UCSD-AML1 (cell line): ENCODE measurements around the gene EXOSC3.
"Not testable (repeated sequence)": the region's sequence is repeated elsewhere in the genome, so short reads cannot be mapped to it uniquely, and the experiment has no call there.

Experiments
- DNase-seq: peaks from one replicate; lab custom pipeline; 2025; ENCODE audit not compliant: unreplicated experiment; lab: John Stamatoyannopoulos, UW

Gene EXOSC3

DNA sequence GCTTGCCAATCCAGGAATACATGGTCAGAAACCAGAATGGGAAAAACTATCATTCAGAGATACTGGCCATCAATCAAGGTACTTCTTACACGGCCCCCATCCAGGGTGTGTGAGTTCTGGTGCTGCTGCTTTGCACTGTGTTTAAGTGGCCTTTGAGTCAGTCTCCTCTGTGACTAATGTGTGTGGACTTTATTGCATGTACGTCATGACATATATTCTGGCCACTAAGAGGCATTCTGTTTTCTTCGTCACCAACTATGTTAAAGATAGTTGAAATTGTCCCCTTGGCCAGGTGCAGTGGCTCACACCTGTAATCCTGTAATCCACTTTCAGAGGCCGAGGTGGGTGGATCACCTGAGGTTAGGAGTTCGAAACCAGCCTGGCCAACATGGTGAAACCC lies 8.5 kb downstream of the EXOSC3 start:
- no peak for DNase-seq

DNA sequence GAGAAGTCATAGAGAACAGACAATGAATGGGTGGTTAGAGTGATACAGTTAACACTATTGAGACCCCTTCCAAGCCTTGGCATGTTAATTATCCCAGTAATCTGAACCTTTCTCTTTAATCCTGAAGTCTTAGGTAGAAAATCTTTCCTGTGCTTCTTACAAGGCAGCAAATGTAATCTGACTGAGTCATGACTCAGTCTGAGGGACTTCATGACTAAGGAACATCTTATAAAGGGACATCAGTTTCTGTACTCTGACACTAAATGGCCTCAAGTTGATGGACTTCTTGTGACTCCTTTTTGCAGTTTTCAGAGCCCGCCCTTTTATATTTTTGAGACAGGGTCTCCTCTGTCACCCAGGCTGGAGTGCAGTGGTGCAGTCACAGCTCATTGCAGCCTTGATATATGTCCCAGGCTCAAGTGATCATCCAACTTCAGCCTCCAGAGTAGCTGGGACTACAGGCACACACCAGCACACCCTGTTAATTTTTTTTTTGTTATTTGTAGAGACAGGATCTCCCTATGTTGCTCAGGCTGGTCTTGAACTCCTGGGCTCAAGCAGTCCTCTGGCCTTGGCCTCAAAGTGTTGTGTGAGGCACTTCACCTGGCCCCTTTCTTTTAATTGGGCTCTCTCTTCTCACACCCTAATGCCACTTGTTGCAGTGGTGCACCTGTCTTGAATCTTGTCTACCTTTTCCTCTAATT lies 9.5 kb downstream of the EXOSC3 start:
- DNase-seq: no peak

DNA sequence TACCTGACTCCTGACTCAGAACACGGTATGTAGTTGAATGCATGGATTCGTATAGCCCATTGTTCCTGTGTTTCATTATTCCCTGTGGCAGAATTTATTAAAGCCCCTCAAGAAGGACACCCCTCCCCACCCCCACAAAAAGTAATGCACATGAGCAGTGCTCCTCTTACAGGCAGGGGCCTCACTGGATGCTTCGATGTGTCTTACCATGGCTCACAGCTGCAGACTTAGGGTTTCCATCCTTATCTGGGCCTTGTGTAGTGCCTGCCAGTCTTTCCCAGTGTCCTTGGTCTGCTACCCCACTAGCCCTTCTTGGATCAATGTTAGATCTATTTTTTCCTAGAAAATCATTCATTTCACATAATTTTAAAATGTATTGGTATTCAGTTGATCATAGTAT lies 14.9 kb downstream of the EXOSC3 start:
- no peak for DNase-seq

DNA sequence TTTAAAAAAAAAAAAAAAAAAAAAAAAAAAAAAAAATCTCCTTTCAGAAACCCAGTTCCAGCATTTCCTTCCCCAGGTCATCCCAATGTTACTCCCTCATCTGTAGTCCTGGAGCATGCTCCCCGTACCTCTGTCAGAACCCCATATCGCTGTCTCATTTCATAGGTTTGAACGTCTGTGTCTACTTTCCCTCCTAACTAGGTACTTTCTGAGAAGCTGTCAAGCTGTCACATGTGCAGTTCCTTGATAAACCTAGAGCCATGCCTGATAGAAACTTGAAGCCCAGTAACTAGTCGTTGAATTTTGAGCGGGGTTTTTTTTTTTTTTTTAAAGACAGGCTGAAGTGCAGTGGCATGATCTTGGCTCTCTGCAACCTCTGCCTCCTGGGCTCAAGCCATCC lies 15.6 kb downstream of the EXOSC3 start:
- no peak for DNase-seq

DNA sequence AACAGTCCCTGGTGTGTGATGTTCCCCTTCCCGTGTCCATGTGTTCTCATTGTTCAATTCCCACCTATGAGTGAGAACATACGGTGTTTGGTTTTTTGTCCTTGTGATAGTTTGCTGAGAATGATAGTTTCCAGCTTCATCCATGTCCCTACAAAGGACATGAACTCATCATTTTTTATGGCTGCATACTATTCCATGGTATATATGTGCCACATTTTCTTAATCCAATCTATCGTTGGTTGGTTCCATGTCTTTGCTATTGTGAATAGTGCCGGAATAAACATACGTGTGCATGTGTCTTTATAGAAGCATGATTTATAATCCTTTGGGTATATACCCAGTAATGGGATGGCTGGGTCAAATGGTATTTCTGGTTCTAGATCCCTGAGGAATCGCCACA lies 19.6 kb downstream of the EXOSC3 start:
- not testable (repeated sequence) for DNase-seq

DNA sequence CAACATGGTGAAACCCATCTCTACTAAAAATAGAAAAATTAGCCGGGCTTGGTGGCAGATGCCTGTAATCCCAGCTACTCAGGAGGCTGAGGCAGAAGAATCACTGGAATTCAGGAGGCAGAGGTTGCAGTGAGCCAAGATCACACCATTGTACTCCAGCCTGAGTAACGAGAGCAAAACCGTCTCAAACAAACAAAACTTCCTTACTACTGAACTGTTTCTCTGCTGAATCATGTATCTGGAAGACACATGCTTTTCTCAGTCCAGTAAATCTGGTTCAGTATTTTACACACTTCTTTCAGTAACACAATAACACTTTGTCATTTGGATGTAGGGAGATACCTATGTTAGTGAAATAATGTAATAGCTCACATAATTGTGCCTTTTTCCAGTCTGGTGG lies 23.4 kb downstream of the EXOSC3 start:
- DNase-seq: no peak

DNA sequence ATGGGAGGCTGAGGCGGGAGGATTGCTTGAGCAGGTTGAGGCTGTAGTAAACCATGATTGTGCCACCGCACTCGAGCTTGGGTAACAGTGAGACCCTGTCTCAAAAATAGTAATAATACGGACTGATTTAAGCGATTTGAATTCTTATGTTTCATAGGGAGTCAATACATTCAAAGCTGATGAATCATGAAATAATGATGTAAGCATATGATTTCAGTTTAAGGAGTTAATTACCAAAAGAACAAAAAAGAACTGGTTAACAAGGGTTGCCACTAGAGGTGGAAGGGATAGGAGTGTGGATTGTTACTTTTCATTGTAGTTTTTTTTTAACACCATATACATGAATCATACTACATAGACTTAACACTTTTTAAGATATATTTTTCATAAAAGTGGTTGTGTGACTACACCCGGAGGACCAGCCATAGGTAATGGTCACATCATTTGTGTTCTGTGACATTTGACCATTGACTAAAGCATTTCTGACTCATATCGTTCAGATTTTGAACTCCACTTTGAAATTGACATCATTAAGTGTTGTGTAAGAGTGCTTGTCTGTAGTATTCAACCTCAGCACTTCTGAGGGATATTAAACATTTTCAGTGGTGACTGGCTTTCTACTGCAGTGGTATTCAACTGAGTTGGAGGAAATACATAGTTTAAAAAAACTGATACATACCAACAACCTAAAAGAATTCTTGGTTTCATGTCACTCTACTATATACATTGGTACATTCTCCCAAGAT lies 24.3 kb downstream of the EXOSC3 start:
- no peak for DNase-seq

DNA sequence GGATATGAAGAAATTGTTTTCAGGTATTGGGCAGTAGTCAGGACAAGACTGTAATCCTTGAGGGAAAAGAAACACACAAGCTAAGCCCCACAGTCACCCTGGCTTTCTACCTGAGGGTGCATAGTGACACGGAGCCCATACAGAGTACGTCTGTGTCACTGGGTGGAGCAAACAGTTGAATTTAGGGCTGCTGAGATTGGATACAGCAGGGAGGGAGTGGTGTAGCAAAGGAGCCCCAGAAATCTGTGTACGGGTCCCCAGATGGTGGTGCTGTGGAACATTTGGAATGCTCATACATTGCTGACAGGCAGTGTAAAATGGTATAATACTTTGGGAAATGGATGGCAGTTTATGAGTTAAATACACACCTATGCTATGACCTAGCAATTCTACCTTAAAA lies 26.1 kb downstream of the EXOSC3 start:
- DNase-seq: no peak

DNA sequence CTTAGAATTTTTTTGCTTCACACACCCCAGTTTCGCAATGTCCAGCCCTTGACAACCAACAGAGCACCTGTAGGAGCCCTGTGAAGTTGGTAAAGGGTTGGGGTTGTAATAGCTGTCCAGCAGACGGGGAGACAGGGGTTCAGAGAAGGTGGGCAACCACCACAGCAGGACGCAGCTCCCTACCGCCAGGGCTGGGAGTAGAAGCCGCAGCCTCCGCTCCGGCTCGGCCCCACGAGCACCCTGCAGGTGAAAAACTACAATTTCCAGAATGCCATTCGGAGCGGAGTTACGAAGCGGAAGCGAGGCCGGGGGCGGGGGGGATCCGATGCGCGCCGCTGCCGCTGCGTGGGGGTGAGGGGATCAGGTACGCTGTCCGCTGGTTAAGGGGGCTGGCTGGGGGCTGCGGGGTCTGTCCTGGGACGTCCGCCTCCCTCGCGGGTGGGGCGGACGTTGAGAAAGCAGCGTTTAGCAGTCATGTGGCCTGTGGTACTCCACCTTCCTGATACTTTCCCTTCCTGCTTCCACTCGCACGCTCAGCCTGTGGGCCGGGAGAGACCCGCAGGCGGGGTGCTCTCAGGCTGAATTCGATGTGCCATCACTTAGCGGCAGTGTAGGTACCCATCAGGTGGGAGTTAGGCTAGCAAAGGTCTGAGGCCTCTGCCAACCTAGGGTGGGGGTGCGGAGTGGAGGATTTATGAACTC lies 31.2 kb downstream of the EXOSC3 start, which contains the start of gene TRMT10B:
TRMT10B (plus strand) TSS at position 317 of the 702 bp plus-strand sequence. CDS start 8,127 bp downstream, outside the sequence.
- peak; percentile 80 for DNase-seq

DNA sequence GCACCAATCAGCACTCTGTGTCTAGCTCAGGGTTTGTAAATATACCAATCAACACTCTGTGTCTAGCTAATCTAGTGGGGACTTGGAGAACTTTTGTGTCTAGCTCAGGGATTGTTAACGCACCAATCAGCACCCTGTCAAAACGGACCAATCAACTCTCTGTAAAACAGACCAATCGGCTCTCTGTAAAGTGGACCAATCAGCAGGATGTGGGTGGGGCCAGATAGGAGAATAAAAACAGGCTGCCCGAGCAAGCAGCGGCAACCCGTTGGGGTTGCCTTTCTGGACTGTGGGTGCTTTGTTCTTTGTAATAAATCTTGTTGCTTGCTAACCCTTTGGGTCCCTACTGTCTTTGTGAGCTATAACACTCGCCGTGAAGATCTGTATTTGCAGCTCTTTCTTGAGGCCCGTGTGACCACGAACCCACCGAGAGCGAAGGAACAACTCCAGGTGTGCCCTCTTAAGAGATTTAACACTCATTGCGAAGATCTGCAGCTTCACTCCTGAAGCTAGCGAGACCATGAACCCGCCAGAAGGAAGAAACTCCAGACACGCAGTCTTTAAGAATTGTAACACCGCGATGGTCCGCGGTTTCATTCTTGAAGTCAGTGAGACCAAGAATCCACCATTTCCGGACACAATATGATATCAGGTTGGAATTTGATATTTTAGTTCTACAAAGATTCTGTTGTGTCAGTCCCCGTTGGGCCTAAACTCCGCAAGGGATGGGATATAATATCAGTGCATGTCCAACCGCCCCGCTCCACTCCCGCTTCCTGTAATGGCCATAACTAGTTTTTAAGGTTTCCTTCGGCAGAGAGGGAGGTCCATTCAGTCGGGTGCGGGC lies 32.0 kb downstream of the EXOSC3 start:
- DNase-seq: no peak

DNA sequence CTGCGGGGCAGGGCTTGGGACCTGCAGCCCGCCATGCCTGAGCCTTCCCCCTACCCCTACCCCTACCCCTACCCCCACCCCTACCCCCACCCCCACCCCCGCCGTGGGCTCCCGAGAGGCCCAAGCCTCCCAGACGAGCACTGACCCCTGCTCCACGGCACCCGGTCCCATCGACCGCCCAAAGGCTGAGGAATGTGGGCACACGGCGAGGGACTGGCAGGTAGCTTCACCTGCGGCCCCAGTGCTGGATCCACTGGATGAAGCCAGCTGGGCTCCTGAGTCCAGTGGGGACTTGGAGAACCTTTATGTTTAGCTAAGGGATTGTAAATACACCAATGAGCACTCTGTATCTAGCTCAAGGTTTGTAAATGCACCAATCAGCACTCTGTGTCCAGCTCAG lies 32.8 kb downstream of the EXOSC3 start:
- DNase-seq: not testable (repeated sequence)

DNA sequence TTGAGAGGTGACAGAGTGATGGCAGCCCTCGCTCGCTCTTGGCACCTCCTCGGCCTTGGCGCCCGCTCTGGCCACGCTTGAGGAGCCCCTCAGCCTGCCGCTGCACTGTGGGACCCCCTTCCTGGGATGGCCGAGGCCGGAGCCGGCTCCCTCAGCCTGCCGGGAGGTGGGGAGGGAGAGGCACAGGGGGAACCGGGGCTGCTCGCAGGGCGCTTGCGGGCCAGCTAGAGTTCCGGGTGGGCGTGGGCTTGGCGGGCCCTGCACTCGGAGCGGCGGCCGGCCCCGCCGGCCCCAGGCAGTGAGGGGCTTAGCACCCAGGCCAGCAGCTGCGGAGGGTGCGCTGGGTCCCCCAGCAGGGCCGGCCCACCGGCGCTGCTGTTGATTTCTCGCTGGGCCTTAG lies 33.2 kb downstream of the EXOSC3 start:
- not testable (repeated sequence) for DNase-seq

DNA sequence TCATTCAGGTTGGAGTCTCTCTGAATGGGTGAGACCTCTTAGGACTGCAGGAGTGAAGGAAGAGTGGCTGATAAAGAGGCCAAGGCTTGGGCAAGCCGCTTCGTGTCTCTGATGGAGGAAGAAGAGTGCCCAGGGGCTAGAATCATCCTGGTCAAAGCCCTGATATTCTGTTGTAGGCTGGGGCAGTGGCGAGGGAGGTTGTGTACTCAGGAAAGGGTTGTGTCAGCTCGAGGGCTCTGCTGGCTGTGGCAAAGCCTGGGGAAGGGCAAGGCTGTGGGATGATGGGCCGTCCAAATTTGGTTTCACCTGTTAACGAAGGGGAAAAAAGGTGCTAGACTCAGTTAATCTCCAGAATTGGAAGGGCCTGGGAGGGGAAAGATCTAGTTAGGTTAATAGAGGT lies 33.7 kb downstream of the EXOSC3 start:
- DNase-seq: no peak

DNA sequence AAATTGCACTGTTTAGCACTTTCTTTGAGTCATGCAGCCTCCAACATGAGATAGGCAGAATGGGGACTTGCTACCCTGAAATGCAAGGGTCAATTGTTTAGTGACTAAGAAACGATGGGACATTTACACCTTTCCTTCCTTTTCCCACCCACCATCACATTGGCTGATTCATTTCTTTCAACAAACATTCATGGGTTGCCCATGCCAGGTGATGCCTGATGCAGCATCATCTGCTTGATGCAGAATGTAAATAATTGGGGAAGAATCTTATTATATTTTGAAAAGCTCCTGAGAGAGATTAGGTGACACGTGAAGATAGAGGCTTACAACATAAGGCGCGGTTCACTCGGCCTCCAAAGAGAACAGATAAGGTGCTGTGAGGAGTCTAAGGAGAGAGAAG lies 35.7 kb downstream of the EXOSC3 start:
- no peak for DNase-seq

DNA sequence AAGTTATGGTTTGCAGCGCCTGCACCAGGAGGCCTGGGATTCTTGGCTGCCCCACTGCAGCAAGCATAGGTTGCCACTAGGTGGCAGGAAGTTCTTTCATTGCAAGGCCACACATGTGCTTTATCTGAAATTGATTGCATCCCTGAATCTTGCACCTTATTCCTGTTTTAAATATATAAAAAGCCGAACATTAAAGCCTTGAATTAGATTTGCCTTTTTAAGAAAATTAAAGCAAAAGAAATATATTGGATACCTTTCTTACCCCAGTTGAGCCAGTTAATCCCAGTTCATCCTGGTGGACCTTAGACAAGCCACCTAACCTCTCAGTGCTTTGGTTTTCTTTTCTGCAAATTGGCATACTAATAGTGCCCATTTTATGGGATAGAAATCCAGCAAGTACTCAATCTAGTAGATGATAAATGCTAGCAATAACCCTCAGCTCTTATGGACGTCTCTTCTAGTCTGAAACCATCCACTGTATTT lies 37.6 kb downstream of the EXOSC3 start:
- peak; percentile 38 for DNase-seq

DNA sequence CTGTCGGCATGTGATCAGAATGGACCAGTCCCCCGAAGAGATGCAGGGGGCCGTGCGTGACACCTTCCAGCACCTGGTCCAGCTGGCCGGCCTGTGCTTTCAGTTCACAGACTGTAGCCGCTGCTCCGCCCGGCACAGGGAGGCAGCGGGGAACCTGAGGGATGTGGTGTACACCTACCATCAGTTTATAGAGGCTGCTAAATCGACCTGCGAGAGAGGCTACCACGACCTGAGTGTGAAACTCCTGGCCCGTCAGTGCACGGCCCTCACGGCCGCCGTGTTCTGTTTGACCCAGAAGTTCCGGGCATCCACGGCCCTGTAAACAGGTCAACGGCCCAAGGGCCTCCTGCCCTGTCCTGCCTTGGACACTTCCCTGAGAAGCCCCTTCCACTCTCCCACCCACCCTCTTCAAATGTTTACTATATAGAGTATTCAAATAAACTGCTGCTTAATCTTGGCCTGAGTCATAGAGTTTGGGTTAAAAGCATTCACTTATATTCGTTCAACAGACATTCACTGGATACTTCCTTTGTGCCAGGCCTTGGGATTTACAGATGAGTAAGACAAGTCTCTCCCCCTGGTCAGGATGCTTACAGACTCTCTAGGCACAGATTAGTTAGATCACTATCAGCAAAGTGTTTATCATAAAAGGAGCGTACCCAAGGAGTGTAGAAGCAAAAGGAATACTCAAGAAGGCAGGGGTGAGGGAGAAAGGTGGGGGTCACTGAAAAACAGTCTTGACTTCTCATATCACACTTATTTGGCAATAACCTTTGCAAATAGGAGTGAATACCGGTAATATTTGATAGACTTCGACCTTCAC lies 38.2 kb downstream of the EXOSC3 start:
- DNase-seq: no peak

DNA sequence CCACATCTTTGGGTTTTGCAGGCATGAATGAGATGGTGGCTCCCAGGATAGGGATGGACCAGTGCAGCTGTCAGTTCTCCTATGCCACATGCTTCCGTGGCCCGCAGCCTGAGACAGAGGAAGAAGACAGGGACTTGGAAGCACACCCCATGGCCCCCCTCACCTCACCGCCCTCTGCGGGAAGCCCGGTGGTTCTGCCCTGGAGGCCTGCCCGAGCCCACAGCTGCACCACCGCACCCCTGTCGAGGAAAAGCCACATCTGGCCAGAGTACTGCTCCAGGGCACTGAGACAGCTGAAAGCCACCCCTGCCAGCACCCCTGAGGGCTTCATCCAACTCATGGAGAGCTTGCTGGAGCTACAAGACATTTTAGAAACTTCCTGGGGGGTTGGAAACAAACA lies 38.9 kb downstream of the EXOSC3 start:
- no peak for DNase-seq

DNA sequence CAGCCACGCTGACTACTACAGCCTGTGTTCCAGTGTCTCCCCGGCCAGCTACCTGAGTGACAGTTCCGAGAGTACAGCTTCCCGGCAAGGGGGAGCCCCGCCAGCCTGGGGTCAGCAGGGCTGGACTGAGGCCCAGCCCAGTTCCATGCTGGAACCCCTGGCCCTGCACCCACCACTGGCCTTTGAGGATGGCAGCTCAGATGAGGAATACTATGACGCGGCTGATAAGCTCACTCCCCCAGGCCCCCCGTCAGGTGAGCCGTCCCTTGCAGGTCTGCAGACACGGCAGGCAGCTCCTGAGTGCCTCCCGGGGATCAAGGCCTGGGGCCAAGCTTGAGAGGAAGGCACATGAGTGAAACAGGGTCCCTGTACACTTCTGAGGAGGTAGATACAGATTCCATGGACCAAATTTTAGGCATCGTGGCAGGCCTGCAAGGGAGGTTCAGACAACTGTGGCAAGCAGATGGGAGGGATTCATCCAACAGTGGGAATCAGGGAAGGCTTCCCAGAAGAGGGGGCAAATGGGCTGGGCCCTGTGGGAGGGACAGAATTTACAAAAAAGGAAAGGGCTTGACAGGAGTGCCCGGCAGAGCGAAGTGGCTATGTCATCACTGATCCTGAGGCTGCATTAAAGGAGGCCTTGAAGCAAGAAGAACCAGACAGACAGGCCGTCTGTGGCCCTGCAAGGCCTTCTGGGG lies 44.1 kb downstream of the EXOSC3 start:
- no peak for DNase-seq

DNA sequence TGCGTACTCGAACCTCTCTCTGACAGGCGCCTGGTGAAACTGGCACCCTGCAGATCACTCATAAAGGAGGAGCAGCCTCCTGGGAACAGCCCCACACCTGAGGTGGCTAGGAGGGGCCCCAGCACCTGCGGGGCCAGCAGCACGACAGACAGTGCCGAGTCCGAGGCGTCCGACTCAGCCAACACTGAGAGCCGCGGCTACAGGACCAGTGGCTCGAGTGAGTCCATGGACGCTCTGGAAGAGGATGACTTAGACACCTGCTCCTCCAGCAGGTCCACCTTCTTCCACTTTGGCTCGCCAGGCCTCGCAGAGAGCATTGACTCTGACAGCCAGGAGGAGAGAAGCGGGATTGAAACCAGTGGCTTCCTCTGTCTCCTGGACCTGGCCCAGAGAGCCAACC lies 44.7 kb downstream of the EXOSC3 start:
- DNase-seq: no peak
